ENCODE measurements around the gene PEX14. TPM values are rescaled to one million over a fixed set of nuclear protein-coding genes. Genes with fewer than 3 reads are reported as not detected.

PEX14 gene
- polyA plus RNA-seq, 3 donors: 9.2 to 26.6 (median 10.8) TPM

- 67 to 80% (median 68%) methylated on average over 33 to 35 of the region's 35 CpGs for WGBS, 3 donors
- H3K27ac ChIP-seq (ENCODE audit: low read depth, low read length): no peak overlapping the region
These were observed 197.7 kb downstream of the PEX14 start for GRCh38 chr1:10672343-10673050.

- no peak overlapping the region for H3K27ac ChIP-seq (ENCODE audit: low read depth, low read length)
- WGBS, 3 donors: 74 to 90% (median 88%) methylated on average over 19 of the region's 19 CpGs
These were observed 198.5 kb downstream of the PEX14 start for GRCh38 chr1:10673109-10673711.

GRCh38 chr1:10674222-10674621, 199.5 kb downstream of the PEX14 start:
- H3K27ac ChIP-seq (ENCODE audit: low read depth, low read length): no peak overlapping the region

GRCh38 chr1:10674700-10675609, 200.2 kb downstream of the PEX14 start:
- 67 to 89% (median 84%) methylated on average over 28 to 29 of the region's 29 CpGs for WGBS, 3 donors
- no peak overlapping the region for H3K27ac ChIP-seq (ENCODE audit: low read depth, low read length)

More at GRCh38 chr1:10674222-10674621, 199.5 kb downstream of the PEX14 start:
- WGBS, 3 donors: 93% methylated on average over 16 of the region's 16 CpGs

- WGBS, 3 donors: 87 to 94% (median 88%) methylated on average over 5 of the region's 5 CpGs
- no peak overlapping the region for H3K27ac ChIP-seq (ENCODE audit: low read depth, low read length)
These were observed 201.1 kb downstream of the PEX14 start for GRCh38 chr1:10675813-10676212.

GRCh38 chr1:10676963-10677362, 202.2 kb downstream of the PEX14 start:
- no peak overlapping the region for H3K27ac ChIP-seq (ENCODE audit: low read depth, low read length)
- WGBS, 3 donors: 60 to 76% (median 61%) methylated on average over 12 to 13 of the region's 13 CpGs

- WGBS, 3 donors: 74 to 87% (median 76%) methylated on average over 27 of the region's 27 CpGs
These were observed 203.0 kb downstream of the PEX14 start for GRCh38 chr1:10677491-10678391.

GRCh38 chr1:10678402-10678801, 203.7 kb downstream of the PEX14 start:
- 90 to 92% (median 91%) methylated on average over 22 to 23 of the region's 23 CpGs for WGBS, 3 donors
- no peak overlapping the region for H3K27ac ChIP-seq (ENCODE audit: low read depth, low read length)

More at GRCh38 chr1:10677491-10678391, 203.0 kb downstream of the PEX14 start:
- H3K27ac ChIP-seq (ENCODE audit: low read depth, low read length): no peak overlapping the region

GRCh38 chr1:10678852-10679251, 204.1 kb downstream of the PEX14 start:
- 86 to 92% (median 89%) methylated on average over 11 of the region's 11 CpGs for WGBS, 3 donors
- no peak overlapping the region for H3K27ac ChIP-seq (ENCODE audit: low read depth, low read length)

- H3K27ac ChIP-seq (ENCODE audit: low read depth, low read length): no peak overlapping the region
- WGBS, 3 donors: 33 to 51% (median 42%) methylated on average over 9 of the region's 9 CpGs
These were observed 204.9 kb downstream of the PEX14 start for GRCh38 chr1:10679496-10680220.

Other genes starting within 250 kb of the PEX14 start
- 100 to 1,000 TPM in 2 of 3 donors, 10 to 100 TPM in 1; 54.1 to 306 (median 120) TPM for gene PGD, start 75.9 kb upstream of the PEX14 start, polyA plus RNA-seq
- 10 to 100 TPM in 1 of 3 donors, 1 to 10 TPM in 2; 7.6 to 14.1 (median 9.7) TPM for gene CENPS, start 44.5 kb upstream of the PEX14 start, polyA plus RNA-seq
- under 1 TPM in 2 of 3 donors, not detected in 1; 0.14 to 0.34 TPM for gene CORT, start 24.9 kb upstream of the PEX14 start, polyA plus RNA-seq
- gene DFFA, start 2.4 kb upstream of the PEX14 start, polyA plus RNA-seq: 10 to 100 TPM; 10.8 to 17.4 (median 16.0) TPM